ENCODE results near the gene OPALIN.
"Not testable (repeated sequence)": the region's sequence is repeated elsewhere in the genome, so short reads cannot be mapped to it uniquely, and the experiment has no call there.

OPALIN gene

GRCh38 chr10:96309628-96310320 lies 49.0 kb downstream of the OPALIN start:
- DNase-seq (ENCODE audit: low read depth, low spot score), result no peak
- H3K27ac ChIP-seq, result no peak overlapping the region

- not testable (repeated sequence) for DNase-seq (ENCODE audit: low read depth, low spot score); H3K27ac ChIP-seq
Observed at GRCh38 chr10:96308854-96309253, 49.9 kb downstream of the OPALIN start.

GRCh38 chr10:96306516-96306915 lies 52.3 kb downstream of the OPALIN start:
- no peak overlapping the region for H3K27ac ChIP-seq
- no peak for DNase-seq (ENCODE audit: low read depth, low spot score)

- no peak overlapping the region for H3K27ac ChIP-seq
- DNase-seq (ENCODE audit: low read depth, low spot score), result no peak
Observed at GRCh38 chr10:96305019-96305418, 53.8 kb downstream of the OPALIN start.

GRCh38 chr10:96304230-96304629 lies 54.6 kb downstream of the OPALIN start, which contains the start of gene DNTT:
DNTT (plus strand) TSS chr10:96304434; CDS start chr10:96304498, 64 bp downstream.
- no peak for DNase-seq (ENCODE audit: low read depth, low spot score)
- no peak within 1 kb of the TSS for H3K27ac ChIP-seq

- DNase-seq (ENCODE audit: low read depth, low spot score), result no peak
Observed at GRCh38 chr10:96301616-96302015, 57.2 kb downstream of the OPALIN start.

GRCh38 chr10:96299383-96299782 lies 59.4 kb downstream of the OPALIN start:
- DNase-seq (ENCODE audit: low read depth, low spot score), result no peak
- no peak overlapping the region for H3K27ac ChIP-seq

More at GRCh38 chr10:96301616-96302015, 57.2 kb downstream of the OPALIN start:
- H3K27ac ChIP-seq, result no peak overlapping the region

- DNase-seq (ENCODE audit: low read depth, low spot score), result no peak
- no peak overlapping the region for H3K27ac ChIP-seq
Observed at GRCh38 chr10:96298362-96298761, 60.4 kb downstream of the OPALIN start.

- no peak overlapping the region for H3K27ac ChIP-seq
- DNase-seq (ENCODE audit: low read depth, low spot score), result no peak
Observed at GRCh38 chr10:96297486-96297885, 61.3 kb downstream of the OPALIN start.

- DNase-seq (ENCODE audit: low read depth, low spot score), result no peak
Observed at GRCh38 chr10:96295475-96295874, 63.3 kb downstream of the OPALIN start.

More at GRCh38 chr10:96295475-96295874, 63.3 kb downstream of the OPALIN start:
- no peak overlapping the region for H3K27ac ChIP-seq
